Tibial artery (tissue), 4 donors: Measurements from ENCODE around the gene PXMP2.

Experiments
- DNase-seq, 2 donors: peaks; one replicate each; pipeline ENCODE4 v3.0.0-alpha.2; 2019
- H3K27ac ChIP-seq, 2 donors: fragments of 200-600 bp; sonication (generic) in 1 of 2; 1 replicate in 1 of 2; 2 replicates in 1 of 2; pipeline ENCODE4 v1.5.1; 2018 to 2019; ENCODE audit warnings: mild to moderate bottlenecking in 1 of 2
- H3K27me3 ChIP-seq, 2 donors: fragments of 200-600 bp; sonication (generic) in 1 of 2; one replicate each; pipeline versions ENCODE4 v1.5.1 to v1.6.0; 2016 to 2019
- H3K36me3 ChIP-seq, 3 donors: fragments of 200-600 bp; sonication (generic) in 2 of 3; one replicate each; pipeline ENCODE4 v1.5.1; 2016 to 2019; ENCODE audit warnings: mild to moderate bottlenecking in 2 of 3
- H3K4me1 ChIP-seq, 4 donors: fragments of 200-600 bp; sonication (generic) in 2 of 4; 1 replicate in 3 of 4; 2 replicates in 1 of 4; pipeline ENCODE4 v1.5.1; 2016 to 2019
- H3K4me3 ChIP-seq, 2 donors: fragments of 200-600 bp; sonication (generic) in 1 of 2; 1 replicate in 1 of 2; 2 replicates in 1 of 2; pipeline ENCODE4 v1.5.1; 2018 to 2019; ENCODE audit warnings: mild to moderate bottlenecking in 2 of 2
- H3K9me3 ChIP-seq, 3 donors: fragments of 200-600 bp; sonication (generic) in 1 of 3; one replicate each; pipeline ENCODE4 v1.5.1; 2016 to 2019
- intact Hi-C: fragments of 100-400 bp; cut with DNase I; formaldehyde crosslinking; loops from one replicate; pipeline ENCODE4 v1.15.0; 2023; ENCODE audit warnings: low total_unique reads
- TF ChIP-seq, protein P1 (sequence below), 2 experiments: fragments of 200-600 bp in 1 of 2; fragments of 450-650 bp in 1 of 2; IDR thresholded peaks; one replicate each; pipeline ENCODE4 v1.5.1; 2017 to 2019; ENCODE audit warnings: antibody characterized with exemption in 2 of 2, mild to moderate bottlenecking in 1 of 2, moderate library complexity in 1 of 2

PXMP2 gene

DNA sequence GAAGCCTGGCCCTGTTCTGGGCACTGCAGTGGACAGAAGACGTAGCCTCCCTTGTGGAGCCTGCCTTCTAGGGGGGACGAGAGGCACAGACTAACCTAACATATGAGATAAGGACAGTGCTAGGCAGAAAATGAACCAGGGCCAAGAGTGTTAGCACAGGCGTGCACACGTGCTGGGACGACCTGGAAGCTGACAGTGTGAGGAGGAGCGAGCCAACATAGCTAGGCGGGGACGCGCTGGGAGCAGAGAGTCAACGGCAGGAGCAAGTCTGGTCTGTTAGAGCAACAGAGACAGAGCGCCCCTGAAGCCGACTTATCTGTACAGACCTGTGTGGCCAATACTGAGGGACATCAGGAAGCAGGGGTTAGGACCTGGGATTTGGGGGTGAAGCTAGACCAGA is 8.0 kb downstream of the PXMP2 start:
- Histone ChIP-seq H3K9me3 (no peaks in the 10 kb centered on the region), H3K4me1 (no peaks in the 10 kb centered on the region), H3K36me3 (peaks cover 23 to 48% (median 24%) of the 10 kb centered on the region in 3 donors), H3K27me3 (no peaks in the 10 kb centered on the region), H3K4me3 (no peak overlapping the region), H3K27ac (no peak overlapping the region)
- TF ChIP-seq, protein P1, sequence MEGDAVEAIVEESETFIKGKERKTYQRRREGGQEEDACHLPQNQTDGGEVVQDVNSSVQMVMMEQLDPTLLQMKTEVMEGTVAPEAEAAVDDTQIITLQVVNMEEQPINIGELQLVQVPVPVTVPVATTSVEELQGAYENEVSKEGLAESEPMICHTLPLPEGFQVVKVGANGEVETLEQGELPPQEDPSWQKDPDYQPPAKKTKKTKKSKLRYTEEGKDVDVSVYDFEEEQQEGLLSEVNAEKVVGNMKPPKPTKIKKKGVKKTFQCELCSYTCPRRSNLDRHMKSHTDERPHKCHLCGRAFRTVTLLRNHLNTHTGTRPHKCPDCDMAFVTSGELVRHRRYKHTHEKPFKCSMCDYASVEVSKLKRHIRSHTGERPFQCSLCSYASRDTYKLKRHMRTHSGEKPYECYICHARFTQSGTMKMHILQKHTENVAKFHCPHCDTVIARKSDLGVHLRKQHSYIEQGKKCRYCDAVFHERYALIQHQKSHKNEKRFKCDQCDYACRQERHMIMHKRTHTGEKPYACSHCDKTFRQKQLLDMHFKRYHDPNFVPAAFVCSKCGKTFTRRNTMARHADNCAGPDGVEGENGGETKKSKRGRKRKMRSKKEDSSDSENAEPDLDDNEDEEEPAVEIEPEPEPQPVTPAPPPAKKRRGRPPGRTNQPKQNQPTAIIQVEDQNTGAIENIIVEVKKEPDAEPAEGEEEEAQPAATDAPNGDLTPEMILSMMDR (IDR thresholded peaks at IDR 0.05): no peak
- intact Hi-C loops: no loop called here
- DNase-seq: no peak

DNA sequence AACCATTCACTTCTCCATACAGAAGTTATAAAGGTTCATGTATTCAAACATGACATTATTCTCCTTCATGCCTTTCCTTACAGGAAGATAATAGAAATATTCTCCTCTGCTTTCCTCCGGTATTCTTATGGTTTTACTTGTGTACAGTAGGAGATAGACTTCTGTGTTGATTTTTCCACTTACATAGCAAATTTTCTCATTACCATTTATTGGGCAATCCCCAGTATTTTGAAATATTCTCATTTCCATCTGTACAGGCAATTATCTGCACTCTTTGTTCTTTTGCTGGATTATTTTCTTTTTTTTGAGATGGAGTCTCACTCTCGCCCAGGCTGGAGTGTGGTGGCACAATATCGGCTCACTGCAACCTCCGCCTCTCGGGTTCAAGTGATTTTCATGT is 11.0 kb downstream of the PXMP2 start:
- TF ChIP-seq, protein P1 (IDR thresholded peaks at IDR 0.05): no peak
- intact Hi-C loops: no loop called here
- no peak for DNase-seq
- Histone ChIP-seq H3K4me3 (no peak overlapping the region), H3K4me1 (no peaks in the 10 kb centered on the region), H3K27me3 (no peaks in the 10 kb centered on the region), H3K9me3 (no peaks in the 10 kb centered on the region), H3K27ac (no peak overlapping the region), H3K36me3 (peaks cover 35 to 69% (median 38%) of the 10 kb centered on the region in 3 donors)

DNA sequence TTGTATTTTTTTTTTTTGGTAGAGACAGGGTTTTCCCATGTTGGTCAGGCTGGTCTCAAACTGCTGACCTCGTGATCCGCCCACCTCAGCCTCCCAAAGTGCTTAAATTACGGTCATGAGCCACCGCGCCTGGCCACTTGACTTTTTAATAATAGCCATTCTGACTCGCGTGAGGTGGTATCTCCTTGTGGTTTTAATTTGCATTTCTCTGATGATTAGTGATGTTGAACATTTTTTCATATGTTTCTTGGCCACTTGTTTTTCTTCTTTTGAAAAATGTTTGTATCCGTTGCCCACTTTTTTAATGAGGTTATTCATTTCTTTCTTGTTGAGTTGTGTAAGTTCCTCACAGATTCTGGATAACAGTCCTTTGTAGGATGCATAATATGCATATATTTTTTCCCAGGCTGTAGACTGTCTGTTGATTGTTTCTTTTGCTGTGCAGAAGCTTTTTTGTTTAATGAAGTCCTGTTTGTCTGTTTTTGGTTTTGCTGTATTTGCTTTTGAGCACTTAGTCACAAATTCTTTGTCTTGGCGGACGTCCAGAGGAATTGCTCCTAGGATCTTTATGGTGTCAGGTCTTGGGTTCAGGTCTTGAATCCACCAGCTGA is 12.9 kb downstream of the PXMP2 start:
- H3K9me3 ChIP-seq: no peaks in the 10 kb centered on the region
- no peaks in the 10 kb centered on the region for H3K4me1 ChIP-seq
- peaks cover 44 to 82% (median 48%) of the 10 kb centered on the region in 3 donors for H3K36me3 ChIP-seq
- no peak overlapping the region for H3K4me3 ChIP-seq
- TF ChIP-seq, protein P1 (IDR thresholded peaks at IDR 0.05): no peak
- no peak overlapping the region for H3K27ac ChIP-seq
- intact Hi-C loops: no loop called here
- no peaks in the 10 kb centered on the region for H3K27me3 ChIP-seq
- no peak for DNase-seq

DNA sequence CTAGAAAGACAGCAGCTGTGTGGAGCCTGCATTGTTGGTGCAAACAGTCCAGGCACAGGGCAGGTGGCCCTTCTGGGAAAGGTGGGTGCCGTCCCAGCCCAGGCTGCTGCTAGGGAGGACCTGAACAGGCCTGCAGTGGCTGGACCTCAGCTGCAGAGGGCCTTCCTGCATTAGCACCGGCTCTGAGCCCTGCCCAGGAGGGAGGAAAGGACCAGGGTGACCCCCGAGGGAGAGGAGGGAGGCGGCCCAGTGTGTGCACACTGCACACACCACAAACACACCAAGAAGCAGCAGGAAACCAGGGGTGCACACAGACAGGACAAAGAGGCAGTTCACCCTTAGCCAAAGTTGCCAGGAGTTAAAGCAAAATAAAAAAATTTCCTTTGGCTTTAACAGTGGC is 15.3 kb downstream of the PXMP2 start:
- Histone ChIP-seq H3K27me3 (no peaks in the 10 kb centered on the region), H3K4me1 (no peaks in the 10 kb centered on the region), H3K9me3 (no peaks in the 10 kb centered on the region), H3K4me3 (no peak overlapping the region), H3K36me3 (peaks cover 32 to 68% (median 36%) of the 10 kb centered on the region in 3 donors), H3K27ac (no peak overlapping the region)
- intact Hi-C loops: no loop called here
- no peak for DNase-seq
- TF ChIP-seq, protein P1 (IDR thresholded peaks at IDR 0.05): no peak

DNA sequence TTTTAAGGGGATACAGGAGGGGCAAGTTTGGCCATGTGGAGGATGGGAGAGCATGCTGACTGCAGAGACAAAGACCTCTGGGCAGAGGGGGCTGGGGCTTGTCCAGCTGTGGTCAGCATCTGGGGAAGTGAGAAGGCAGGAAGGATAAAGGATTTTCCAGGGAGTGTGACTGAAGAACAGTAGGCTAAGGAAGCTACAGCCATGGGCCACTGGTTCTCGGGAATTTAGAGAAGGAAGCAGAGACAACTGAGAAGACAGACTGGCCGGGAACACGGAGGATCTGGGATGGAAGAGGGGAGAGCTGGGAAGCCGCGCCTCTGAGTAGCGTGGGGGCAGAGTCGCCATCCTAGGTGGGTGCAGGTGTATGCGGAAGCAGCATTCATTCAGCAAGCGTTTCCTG is 16.3 kb downstream of the PXMP2 start:
- TF ChIP-seq, protein P1 (IDR thresholded peaks at IDR 0.05): no peak

More for the DNA sequence above, 16.3 kb downstream of the PXMP2 start:
- no peaks in the 10 kb centered on the region for H3K9me3 ChIP-seq
- no peak overlapping the region for H3K27ac ChIP-seq
- H3K36me3 ChIP-seq: peaks cover 24 to 59% (median 34%) of the 10 kb centered on the region in 3 donors
- no peak overlapping the region for H3K4me3 ChIP-seq
- intact Hi-C loops: no loop called here
- DNase-seq: no peak
- H3K27me3 ChIP-seq: no peaks in the 10 kb centered on the region
- H3K4me1 ChIP-seq: no peaks in the 10 kb centered on the region
